Activated B cell treated with CpG ODN at 0.5 μM for 24 hours (primary cell): ENCODE measurements around the gene SYNPO2. TPM values are rescaled to one million over a fixed set of nuclear protein-coding genes. Genes with fewer than 3 reads are reported as not detected.

Experiments
- ATAC-seq: fragments of 200-7000 bp; cut with Tn5 transposase; one replicate; pipeline ENCODE4 v1.10.0; 2021; ENCODE audit warnings: low read depth, mild to moderate bottlenecking, moderate library complexity
- CTCF ChIA-PET: fragments of 350-600 bp; sonication (Branson Sonifier 250); formaldehyde crosslinking; loops from one replicate; lab custom pipeline; 2021; ENCODE audit warnings: antibody characterized with exemption; lab: Charles Lee
- POLR2A ChIA-PET: fragments of 350-600 bp; sonication (Branson Sonifier 250); formaldehyde crosslinking; loops from one replicate; lab custom pipeline; 2021; ENCODE audit warnings: antibody characterized with exemption; lab: Charles Lee
- DNase-seq: peaks from one replicate; pipeline ENCODE4 v3.0.0; 2022
- H3K27ac Mint-ChIP-seq: one replicate; pipeline ENCODE4 v1.8.0; 2020; ENCODE audit warnings: mixed read lengths
- H3K27me3 Mint-ChIP-seq: one replicate; pipeline ENCODE4 v1.8.0; 2021; ENCODE audit warnings: mixed read lengths
- H3K36me3 Mint-ChIP-seq: one replicate; pipeline ENCODE4 v1.8.0; 2021; ENCODE audit warnings: low read depth, mixed read lengths
- H3K4me1 Mint-ChIP-seq: one replicate; pipeline ENCODE4 v1.8.0; 2021; ENCODE audit warnings: mixed read lengths
- H3K4me3 Mint-ChIP-seq: one replicate; pipeline ENCODE4 v1.8.0; 2020; ENCODE audit warnings: mild to moderate bottlenecking, mixed read lengths
- H3K9me3 Mint-ChIP-seq: one replicate; pipeline ENCODE4 v1.8.0; 2020; ENCODE audit warnings: mixed read lengths
- intact Hi-C: fragments of 100-400 bp; cut with micrococcal nuclease; formaldehyde crosslinking; loops from one replicate; pipeline ENCODE4 v1.15.1; 2024
- total RNA-seq: library from RNA; stranded (reverse); gene quantifications from 2 replicates; pipeline ENCODE4 v1.2.3, GENCODE V29; 2022
- TF ChIP-seq, protein P1 (sequence below): fragments of 200-600 bp; IDR thresholded peaks from one replicate; pipeline ENCODE4 v1.8.0; 2022; ENCODE audit warnings: antibody characterized with exemption, mild to moderate bottlenecking

The SYNPO2 gene
- total RNA-seq, 1 donor from 2014 or later = 0.18 TPM

DNA sequence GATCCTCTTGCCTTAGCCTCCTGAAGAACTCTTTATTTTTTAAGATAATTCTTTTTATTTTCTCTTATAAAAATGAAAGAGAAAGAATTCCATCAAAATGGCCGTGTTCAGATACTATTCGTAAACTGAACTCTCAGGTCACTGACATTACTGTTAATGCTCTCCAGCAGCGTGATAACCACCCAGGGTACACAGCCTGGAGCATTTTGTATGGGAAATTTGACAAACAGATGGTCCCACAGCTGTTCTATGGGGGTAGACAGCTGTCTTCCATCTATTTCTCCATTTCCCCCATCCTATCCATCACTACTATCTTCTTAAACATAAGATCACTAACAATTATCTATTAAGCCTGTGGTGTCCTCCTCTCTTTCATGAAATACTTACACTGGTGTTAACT is 47.8 kb downstream of the SYNPO2 start:
- intact Hi-C loops = no loop called here
- H3K4me1 Mint-ChIP-seq = no peaks in the 10 kb centered on the region
- no peak overlapping the region for H3K4me3 Mint-ChIP-seq
- no peak overlapping the region for H3K27ac Mint-ChIP-seq
- peaks cover 6% of the 10 kb centered on the region for H3K27me3 Mint-ChIP-seq
- no peaks in the 10 kb centered on the region for H3K9me3 Mint-ChIP-seq
- POLR2A ChIA-PET = no interaction called here
- no peak for ATAC-seq
- TF ChIP-seq, protein P1, sequence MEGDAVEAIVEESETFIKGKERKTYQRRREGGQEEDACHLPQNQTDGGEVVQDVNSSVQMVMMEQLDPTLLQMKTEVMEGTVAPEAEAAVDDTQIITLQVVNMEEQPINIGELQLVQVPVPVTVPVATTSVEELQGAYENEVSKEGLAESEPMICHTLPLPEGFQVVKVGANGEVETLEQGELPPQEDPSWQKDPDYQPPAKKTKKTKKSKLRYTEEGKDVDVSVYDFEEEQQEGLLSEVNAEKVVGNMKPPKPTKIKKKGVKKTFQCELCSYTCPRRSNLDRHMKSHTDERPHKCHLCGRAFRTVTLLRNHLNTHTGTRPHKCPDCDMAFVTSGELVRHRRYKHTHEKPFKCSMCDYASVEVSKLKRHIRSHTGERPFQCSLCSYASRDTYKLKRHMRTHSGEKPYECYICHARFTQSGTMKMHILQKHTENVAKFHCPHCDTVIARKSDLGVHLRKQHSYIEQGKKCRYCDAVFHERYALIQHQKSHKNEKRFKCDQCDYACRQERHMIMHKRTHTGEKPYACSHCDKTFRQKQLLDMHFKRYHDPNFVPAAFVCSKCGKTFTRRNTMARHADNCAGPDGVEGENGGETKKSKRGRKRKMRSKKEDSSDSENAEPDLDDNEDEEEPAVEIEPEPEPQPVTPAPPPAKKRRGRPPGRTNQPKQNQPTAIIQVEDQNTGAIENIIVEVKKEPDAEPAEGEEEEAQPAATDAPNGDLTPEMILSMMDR = no peak
- H3K36me3 Mint-ChIP-seq = no peaks in the 10 kb centered on the region
- no peak for DNase-seq
- CTCF ChIA-PET = no interaction called here

DNA sequence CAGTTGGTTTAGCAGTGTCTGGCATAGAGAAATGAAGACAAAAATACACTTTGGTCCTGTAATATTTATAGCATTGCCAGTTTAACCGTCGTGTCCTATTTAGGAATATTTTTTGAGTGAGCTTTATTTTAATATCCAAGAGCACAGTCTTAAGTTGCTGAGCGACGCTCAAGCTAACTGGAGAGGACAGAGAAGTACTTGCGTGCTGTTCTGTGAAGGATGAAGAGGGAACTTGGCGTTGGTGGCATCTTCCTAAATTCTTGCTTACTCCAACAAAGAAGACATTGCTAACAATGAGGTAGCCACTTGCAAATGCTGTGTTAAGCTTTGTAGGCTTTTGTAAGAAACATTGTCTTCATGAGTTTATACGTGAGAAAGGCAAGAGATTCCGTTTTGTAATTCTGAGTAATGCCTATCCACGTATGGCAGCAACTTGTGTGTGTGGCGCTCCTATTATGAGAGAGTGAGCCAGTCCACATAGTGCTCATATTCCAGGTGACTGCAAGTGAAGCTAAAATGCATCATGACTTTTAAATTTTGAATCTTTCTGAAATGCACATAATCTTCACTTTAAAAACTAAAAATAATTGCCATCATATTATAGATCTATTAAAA is 50.6 kb downstream of the SYNPO2 start:
- ChIA-PET POLR2A (no interaction called here), CTCF (no interaction called here)
- H3K4me3 Mint-ChIP-seq = no peak overlapping the region
- DNase-seq (no peak), ATAC-seq (no peak)
- no peak overlapping the region for H3K27ac Mint-ChIP-seq
- intact Hi-C loops = no loop called here
- TF ChIP-seq, protein P1 = no peak
- no peaks in the 10 kb centered on the region for H3K9me3 Mint-ChIP-seq
- no peaks in the 10 kb centered on the region for H3K4me1 Mint-ChIP-seq
- peaks cover 17% of the 10 kb centered on the region for H3K27me3 Mint-ChIP-seq
- no peaks in the 10 kb centered on the region for H3K36me3 Mint-ChIP-seq

DNA sequence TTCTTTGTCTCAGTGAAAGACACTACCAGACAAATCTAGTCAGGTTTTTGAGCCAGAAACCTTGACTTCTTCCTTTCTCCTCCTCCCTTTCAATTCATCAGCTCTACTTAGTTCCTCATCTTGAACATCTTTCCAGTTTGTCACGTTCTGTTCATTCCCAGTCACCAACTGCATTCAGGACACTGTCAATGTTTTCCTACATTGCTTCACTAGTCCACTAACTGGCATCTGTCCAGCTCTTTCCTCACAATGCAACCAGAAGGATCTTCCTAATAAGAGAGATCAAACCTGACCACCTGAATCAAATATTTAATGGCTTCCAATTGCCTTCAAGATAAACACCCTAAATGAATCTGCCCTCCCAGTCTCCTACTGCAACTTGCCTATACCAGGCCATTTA is 52.5 kb downstream of the SYNPO2 start:
- H3K4me3 Mint-ChIP-seq = no peak overlapping the region
- CTCF ChIA-PET = no interaction called here
- H3K27me3 Mint-ChIP-seq = peaks cover 22% of the 10 kb centered on the region
- TF ChIP-seq, protein P1 = no peak
- H3K9me3 Mint-ChIP-seq = no peaks in the 10 kb centered on the region
- H3K36me3 Mint-ChIP-seq = no peaks in the 10 kb centered on the region
- intact Hi-C loops = no loop called here
- no peak overlapping the region for H3K27ac Mint-ChIP-seq
- POLR2A ChIA-PET = no interaction called here
- no peaks in the 10 kb centered on the region for H3K4me1 Mint-ChIP-seq
- ATAC-seq = no peak
- no peak for DNase-seq

DNA sequence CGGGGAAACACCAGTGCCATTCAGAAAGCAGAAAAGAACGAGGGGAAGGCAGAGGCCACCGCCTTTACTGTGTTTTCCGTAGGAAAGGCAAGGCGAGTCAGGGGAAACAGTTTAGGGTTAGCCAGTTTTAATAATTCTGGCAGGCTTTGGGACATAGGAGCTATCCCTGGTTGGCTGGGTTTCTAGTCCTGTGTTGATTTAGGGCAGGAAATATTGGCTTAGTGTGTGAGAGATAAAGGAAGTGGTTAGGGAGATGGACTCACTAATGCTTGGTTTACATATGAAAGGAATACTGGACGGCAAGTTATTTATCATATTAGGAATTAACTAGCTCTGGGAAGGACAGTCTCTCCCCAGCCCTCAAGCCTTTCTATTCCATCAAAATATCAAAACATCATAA is 53.1 kb downstream of the SYNPO2 start:
- ATAC-seq = no peak
- intact Hi-C loops = no loop called here
- Mint-ChIP-seq H3K4me3 (no peak overlapping the region), H3K27me3 (peaks cover 22% of the 10 kb centered on the region), H3K27ac (no peak overlapping the region), H3K9me3 (no peaks in the 10 kb centered on the region), H3K4me1 (no peaks in the 10 kb centered on the region), H3K36me3 (no peaks in the 10 kb centered on the region)
- POLR2A ChIA-PET = no interaction called here
- CTCF ChIA-PET = no interaction called here
- DNase-seq = no peak
- TF ChIP-seq, protein P1 = no peak

DNA sequence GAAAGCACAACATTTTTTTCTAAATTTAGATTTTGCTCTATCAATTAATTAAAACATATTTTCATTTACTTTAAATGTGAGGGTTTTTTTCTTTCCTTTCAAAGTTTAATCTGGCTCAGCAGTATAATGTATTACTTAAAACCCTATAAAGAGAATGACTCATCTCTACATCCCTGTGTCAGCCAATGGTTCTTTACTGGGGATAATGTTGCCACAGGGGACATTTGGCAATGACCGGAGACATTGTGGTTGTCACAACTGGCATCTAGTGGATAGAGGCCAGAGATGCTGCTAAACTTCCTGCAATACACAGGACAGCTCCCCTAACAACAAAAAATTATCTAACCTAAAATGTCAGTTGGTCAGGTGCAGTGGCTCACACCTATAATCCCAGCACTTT is 53.8 kb downstream of the SYNPO2 start:
- intact Hi-C loops = no loop called here
- no peaks in the 10 kb centered on the region for H3K9me3 Mint-ChIP-seq
- no peak overlapping the region for H3K27ac Mint-ChIP-seq
- ATAC-seq = no peak
- no peaks in the 10 kb centered on the region for H3K4me1 Mint-ChIP-seq
- no peak overlapping the region for H3K4me3 Mint-ChIP-seq
- no peaks in the 10 kb centered on the region for H3K36me3 Mint-ChIP-seq
- ChIA-PET POLR2A (no interaction called here), CTCF (no interaction called here)
- peaks cover 23% of the 10 kb centered on the region for H3K27me3 Mint-ChIP-seq
- no peak for DNase-seq
- TF ChIP-seq, protein P1 = no peak
